ENCODE data around the gene GNL3. TPM values are rescaled to one million over a fixed set of nuclear protein-coding genes. Genes with fewer than 3 reads are reported as not detected.
"Not testable (repeated sequence)": the region's sequence is repeated elsewhere in the genome, so short reads cannot be mapped to it uniquely, and the experiment has no call there.

GNL3 gene
- total RNA-seq, 1 donor from 2014 or later: 241 TPM

DNA sequence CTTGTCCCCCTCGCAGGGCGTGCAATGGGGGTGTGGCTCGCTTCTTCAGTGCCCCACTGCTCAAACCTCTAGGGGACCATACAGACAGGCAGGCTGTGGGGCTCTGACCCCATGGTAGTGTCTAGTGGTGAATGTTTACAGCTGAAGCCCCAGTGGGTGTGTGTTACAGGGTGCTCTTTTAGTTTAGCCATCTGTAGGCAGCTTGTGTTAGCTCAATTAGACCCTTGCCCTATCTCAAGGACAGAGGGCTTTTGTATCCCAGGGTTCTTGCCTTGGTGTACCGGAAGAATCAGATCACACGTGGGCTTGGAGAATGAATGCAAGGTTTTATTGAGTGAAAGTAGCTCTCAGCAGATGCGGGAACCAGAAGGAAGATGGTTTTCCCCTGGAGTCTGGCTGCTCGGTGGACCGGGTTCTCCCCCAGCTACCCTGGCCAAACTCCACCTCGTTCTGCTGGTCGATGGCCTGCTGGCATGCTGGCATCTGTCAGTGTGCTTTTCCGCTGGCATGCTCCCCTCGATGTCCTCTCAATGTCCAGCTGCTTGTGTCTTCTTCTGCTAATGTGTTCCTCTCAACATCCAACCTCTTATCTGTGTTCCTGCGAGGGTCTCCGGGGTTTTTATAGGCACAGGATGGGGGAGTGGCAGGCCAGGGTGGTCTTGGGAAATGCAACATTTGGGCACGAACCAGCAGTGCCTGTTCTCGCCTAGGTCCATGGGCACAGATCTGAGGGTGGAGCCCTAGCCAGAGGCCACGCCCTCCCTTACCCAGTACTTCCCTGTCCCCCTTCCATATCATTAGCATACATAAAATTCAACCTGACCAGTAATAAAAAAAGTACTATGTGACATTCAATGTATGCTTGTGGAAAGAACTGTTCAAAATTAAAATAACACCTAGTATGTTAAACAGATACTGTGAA lies 26.7 kb downstream of the GNL3 start:
- Mint-ChIP-seq H3K27ac (no peak overlapping the region), H3K4me1 (ENCODE audit: low read depth) (peaks cover 7% of the 10 kb centered on the region), H3K4me3 (no peak overlapping the region), H3K27me3 (ENCODE audit: insufficient read depth) (no peaks in the 10 kb centered on the region), H3K36me3 (ENCODE audit: low read depth) (peaks cover 8% of the 10 kb centered on the region), H3K9me3 (no peaks in the 10 kb centered on the region)
- DNase-seq (ENCODE audit: low spot score): no peak
- intact Hi-C loops (cut with micrococcal nuclease): no loop called here

GRCh38 chr3:52714335-52715302 lies 28.8 kb downstream of the GNL3 start:
- peaks cover 7% of the 10 kb centered on the region for H3K36me3 Mint-ChIP-seq (ENCODE audit: low read depth)
- H3K27me3 Mint-ChIP-seq (ENCODE audit: insufficient read depth): no peaks in the 10 kb centered on the region
- peaks cover 1% of the 10 kb centered on the region for H3K9me3 Mint-ChIP-seq
- H3K4me3 Mint-ChIP-seq: no peak overlapping the region
- no peak for DNase-seq (ENCODE audit: low spot score)
- H3K4me1 Mint-ChIP-seq (ENCODE audit: low read depth): no peaks in the 10 kb centered on the region
- H3K27ac Mint-ChIP-seq: no peak overlapping the region
- intact Hi-C loops (cut with micrococcal nuclease): no loop called here

- H3K27me3 Mint-ChIP-seq (ENCODE audit: insufficient read depth): no peaks in the 10 kb centered on the region
- no peak for DNase-seq (ENCODE audit: low spot score)
- intact Hi-C loops (cut with micrococcal nuclease): no loop called here
- H3K4me3 Mint-ChIP-seq: no peak overlapping the region
- H3K9me3 Mint-ChIP-seq: peaks cover 4% of the 10 kb centered on the region
- H3K27ac Mint-ChIP-seq: no peak overlapping the region
- H3K4me1 Mint-ChIP-seq (ENCODE audit: low read depth): peaks cover 8% of the 10 kb centered on the region
- peaks cover 10% of the 10 kb centered on the region for H3K36me3 Mint-ChIP-seq (ENCODE audit: low read depth)
These were observed 30.0 kb downstream of the GNL3 start for GRCh38 chr3:52715714-52716305.

GRCh38 chr3:52719618-52720017 lies 33.8 kb downstream of the GNL3 start:
- H3K4me1 Mint-ChIP-seq (ENCODE audit: low read depth): peaks cover 21% of the 10 kb centered on the region
- H3K4me3 Mint-ChIP-seq: no peak overlapping the region
- peak overlapping the region; percentile 31 for H3K27ac Mint-ChIP-seq
- H3K36me3 Mint-ChIP-seq (ENCODE audit: low read depth): peaks cover 10% of the 10 kb centered on the region
- intact Hi-C loops (cut with micrococcal nuclease): no loop called here
- no peaks in the 10 kb centered on the region for H3K27me3 Mint-ChIP-seq (ENCODE audit: insufficient read depth)
- H3K9me3 Mint-ChIP-seq: peaks cover 4% of the 10 kb centered on the region
- no peak for DNase-seq (ENCODE audit: low spot score)

GRCh38 chr3:52721002-52721729 lies 35.3 kb downstream of the GNL3 start:
- no peaks in the 10 kb centered on the region for H3K27me3 Mint-ChIP-seq (ENCODE audit: insufficient read depth)
- intact Hi-C loops (cut with micrococcal nuclease): no loop called here

GRCh38 chr3:52721730-52722008 lies 35.8 kb downstream of the GNL3 start:
- H3K27me3 Mint-ChIP-seq (ENCODE audit: insufficient read depth): no peaks in the 10 kb centered on the region
- no peak for DNase-seq (ENCODE audit: low spot score)
- H3K9me3 Mint-ChIP-seq: peaks cover 4% of the 10 kb centered on the region
- H3K27ac Mint-ChIP-seq: no peak overlapping the region
- intact Hi-C loops (cut with micrococcal nuclease): no loop called here
- peaks cover 10% of the 10 kb centered on the region for H3K36me3 Mint-ChIP-seq (ENCODE audit: low read depth)
- H3K4me3 Mint-ChIP-seq: no peak overlapping the region
- H3K4me1 Mint-ChIP-seq (ENCODE audit: low read depth): peaks cover 21% of the 10 kb centered on the region

More at GRCh38 chr3:52721002-52721729, 35.3 kb downstream of the GNL3 start:
- peak; percentile 20 for DNase-seq (ENCODE audit: low spot score)
- Mint-ChIP-seq H3K4me1 (ENCODE audit: low read depth) (peaks cover 21% of the 10 kb centered on the region), H3K27ac (peak overlapping the region; percentile 30), H3K9me3 (peaks cover 4% of the 10 kb centered on the region), H3K4me3 (peak overlapping the region; percentile 1), H3K36me3 (ENCODE audit: low read depth) (peaks cover 10% of the 10 kb centered on the region)

- no peak overlapping the region for H3K27ac Mint-ChIP-seq
- H3K27me3 Mint-ChIP-seq (ENCODE audit: insufficient read depth): no peaks in the 10 kb centered on the region
- no peak for DNase-seq (ENCODE audit: low spot score)
- peaks cover 10% of the 10 kb centered on the region for H3K36me3 Mint-ChIP-seq (ENCODE audit: low read depth)
- H3K9me3 Mint-ChIP-seq: peaks cover 5% of the 10 kb centered on the region
- H3K4me1 Mint-ChIP-seq (ENCODE audit: low read depth): peaks cover 21% of the 10 kb centered on the region
- H3K4me3 Mint-ChIP-seq: no peak overlapping the region
- intact Hi-C loops (cut with micrococcal nuclease): no loop called here
These were observed 36.7 kb downstream of the GNL3 start for GRCh38 chr3:52722491-52722890.

GRCh38 chr3:52723935-52724334 lies 38.1 kb downstream of the GNL3 start:
- peaks cover 11% of the 10 kb centered on the region for H3K36me3 Mint-ChIP-seq (ENCODE audit: low read depth)
- peaks cover 16% of the 10 kb centered on the region for H3K9me3 Mint-ChIP-seq

DNA sequence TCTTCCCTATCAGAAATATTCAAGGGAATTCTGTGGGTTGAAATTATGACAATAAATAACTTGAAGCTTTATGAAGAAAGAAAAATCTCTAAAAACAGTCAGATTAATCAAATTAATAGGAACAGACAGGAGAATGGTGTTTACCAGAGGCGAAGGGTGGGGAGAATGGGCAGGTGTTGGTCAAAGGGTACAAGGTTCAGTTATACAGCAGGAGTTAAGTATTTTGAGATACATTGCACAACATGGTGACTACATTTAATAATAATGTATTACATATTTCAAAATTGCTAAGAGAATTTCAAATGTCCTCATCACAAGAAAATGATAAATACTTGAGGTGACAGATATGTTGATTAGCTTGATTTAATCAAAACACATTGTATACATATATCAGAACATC lies 38.7 kb downstream of the GNL3 start:
- peaks cover 18% of the 10 kb centered on the region for H3K9me3 Mint-ChIP-seq
- H3K4me1 Mint-ChIP-seq (ENCODE audit: low read depth): peaks cover 21% of the 10 kb centered on the region
- H3K36me3 Mint-ChIP-seq (ENCODE audit: low read depth): peaks cover 12% of the 10 kb centered on the region
- H3K27me3 Mint-ChIP-seq (ENCODE audit: insufficient read depth): no peaks in the 10 kb centered on the region
- no peak overlapping the region for H3K4me3 Mint-ChIP-seq
- DNase-seq (ENCODE audit: low spot score): no peak
- no peak overlapping the region for H3K27ac Mint-ChIP-seq
- intact Hi-C loops (cut with micrococcal nuclease): no loop called here

More at GRCh38 chr3:52723935-52724334, 38.1 kb downstream of the GNL3 start:
- no peak for DNase-seq (ENCODE audit: low spot score)
- intact Hi-C loops (cut with micrococcal nuclease): no loop called here
- Mint-ChIP-seq H3K27ac (no peak overlapping the region), H3K27me3 (ENCODE audit: insufficient read depth) (no peaks in the 10 kb centered on the region), H3K4me1 (ENCODE audit: low read depth) (peaks cover 21% of the 10 kb centered on the region), H3K4me3 (no peak overlapping the region)

DNA sequence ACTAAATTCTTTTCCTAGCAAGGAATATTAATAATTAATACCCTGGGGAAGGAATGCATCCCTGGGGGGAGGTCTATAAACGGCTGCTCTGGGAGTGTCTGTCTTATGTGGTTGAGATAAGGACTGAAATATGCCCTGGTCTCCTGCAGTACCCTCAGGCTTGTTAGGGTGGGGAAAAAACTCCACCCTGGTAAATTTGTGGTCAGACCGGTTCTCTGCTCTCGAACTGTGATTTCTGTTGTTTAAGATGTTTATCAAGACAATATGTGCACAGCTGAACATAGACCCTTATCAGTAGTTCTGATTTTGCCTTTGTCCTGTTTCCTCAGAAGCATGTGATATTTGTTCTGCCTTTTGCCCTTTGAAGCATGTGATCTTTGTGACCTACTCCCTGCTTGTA lies 42.9 kb downstream of the GNL3 start:
- H3K4me3 Mint-ChIP-seq; H3K27me3 Mint-ChIP-seq (ENCODE audit: insufficient read depth); H3K27ac Mint-ChIP-seq; intact Hi-C loops (cut with micrococcal nuclease); DNase-seq (ENCODE audit: low spot score): not testable (repeated sequence)
- Mint-ChIP-seq H3K9me3 (peaks cover 39% of the 10 kb centered on the region), H3K4me1 (ENCODE audit: low read depth) (peaks cover 12% of the 10 kb centered on the region), H3K36me3 (ENCODE audit: low read depth) (peaks cover 46% of the 10 kb centered on the region)

- intact Hi-C loops (cut with micrococcal nuclease): no loop called here
- peaks cover 12% of the 10 kb centered on the region for H3K4me1 Mint-ChIP-seq (ENCODE audit: low read depth)
- no peak overlapping the region for H3K4me3 Mint-ChIP-seq
- H3K9me3 Mint-ChIP-seq: peaks cover 44% of the 10 kb centered on the region
- no peaks in the 10 kb centered on the region for H3K27me3 Mint-ChIP-seq (ENCODE audit: insufficient read depth)
- peaks cover 56% of the 10 kb centered on the region for H3K36me3 Mint-ChIP-seq (ENCODE audit: low read depth)
- no peak for DNase-seq (ENCODE audit: low spot score)
- no peak overlapping the region for H3K27ac Mint-ChIP-seq
These were observed 44.8 kb downstream of the GNL3 start for GRCh38 chr3:52730681-52731080.

DNA sequence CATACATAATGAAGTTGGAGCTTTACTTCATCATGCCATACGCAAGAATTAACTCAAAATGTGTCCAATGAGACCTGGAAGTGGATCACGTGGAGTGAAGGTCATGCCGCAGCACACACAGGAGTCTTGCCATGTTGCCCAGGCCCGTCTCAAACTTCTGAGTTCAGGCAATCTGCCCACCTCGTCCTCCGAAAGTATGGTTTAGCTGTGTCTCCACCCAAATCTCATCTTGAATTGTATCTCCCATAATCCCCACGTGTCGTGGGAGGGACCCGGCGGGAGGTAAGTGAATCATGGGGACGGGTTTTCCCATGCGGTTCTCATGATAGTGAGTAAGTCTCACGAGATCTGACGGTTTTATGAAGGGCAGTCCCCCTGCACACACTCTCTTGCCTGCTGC lies 45.8 kb downstream of the GNL3 start:
- Mint-ChIP-seq H3K9me3 (peaks cover 44% of the 10 kb centered on the region), H3K27me3 (ENCODE audit: insufficient read depth) (no peaks in the 10 kb centered on the region), H3K36me3 (ENCODE audit: low read depth) (peaks cover 63% of the 10 kb centered on the region), H3K4me1 (ENCODE audit: low read depth) (peaks cover 12% of the 10 kb centered on the region), H3K27ac (no peak overlapping the region), H3K4me3 (no peak overlapping the region)
- intact Hi-C loops (cut with micrococcal nuclease): no loop called here
- DNase-seq (ENCODE audit: low spot score): no peak
